Ovary (tissue), 3 donors: ENCODE data around the gene TEP1.

ENCODE experiments used
- EP300 ChIP-seq: sonication (generic); formaldehyde crosslinking; IDR thresholded peaks from one replicate; pipeline ENCODE4 v1.6.1; 2017; ENCODE audit warnings: antibody characterized with exemption
- POLR2A ChIP-seq: fragments of 450-650 bp; IDR thresholded peaks from one replicate; pipeline ENCODE4 v1.6.1; 2017; ENCODE audit warnings: antibody characterized with exemption, mild to moderate bottlenecking, moderate library complexity
- TF ChIP-seq, protein P1 (sequence below), 3 donors: fragments of 450-650 bp in 2 of 3; fragments of 200-600 bp in 1 of 3; IDR thresholded peaks; one replicate each; pipeline versions ENCODE4 v1.5.1 to v1.8.0; 2016 to 2022; ENCODE audit warnings: antibody characterized with exemption in 3 of 3, mild to moderate bottlenecking in 1 of 3
- donor health status: DM: no; HTN: no; CAD: no.

DNA sequence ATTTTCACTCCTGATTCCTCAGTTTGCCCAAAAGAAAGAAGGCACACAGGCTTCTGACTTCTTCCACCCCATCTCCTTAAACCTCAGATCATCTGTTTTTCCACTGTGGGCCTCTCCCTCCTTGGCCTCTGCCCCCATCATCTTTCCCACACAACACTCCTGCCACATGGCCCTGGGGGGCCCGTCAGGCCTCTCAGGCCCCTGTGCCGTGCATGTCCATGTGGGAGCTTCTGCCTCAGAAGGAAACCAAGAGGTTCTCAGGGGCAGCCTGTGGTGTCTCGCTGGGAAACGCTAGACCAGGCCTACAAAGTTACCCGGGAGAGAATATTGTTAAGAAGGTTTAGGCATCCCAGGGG is 14.7 kb upstream of the TEP1 start:
- TF ChIP-seq, protein P1, sequence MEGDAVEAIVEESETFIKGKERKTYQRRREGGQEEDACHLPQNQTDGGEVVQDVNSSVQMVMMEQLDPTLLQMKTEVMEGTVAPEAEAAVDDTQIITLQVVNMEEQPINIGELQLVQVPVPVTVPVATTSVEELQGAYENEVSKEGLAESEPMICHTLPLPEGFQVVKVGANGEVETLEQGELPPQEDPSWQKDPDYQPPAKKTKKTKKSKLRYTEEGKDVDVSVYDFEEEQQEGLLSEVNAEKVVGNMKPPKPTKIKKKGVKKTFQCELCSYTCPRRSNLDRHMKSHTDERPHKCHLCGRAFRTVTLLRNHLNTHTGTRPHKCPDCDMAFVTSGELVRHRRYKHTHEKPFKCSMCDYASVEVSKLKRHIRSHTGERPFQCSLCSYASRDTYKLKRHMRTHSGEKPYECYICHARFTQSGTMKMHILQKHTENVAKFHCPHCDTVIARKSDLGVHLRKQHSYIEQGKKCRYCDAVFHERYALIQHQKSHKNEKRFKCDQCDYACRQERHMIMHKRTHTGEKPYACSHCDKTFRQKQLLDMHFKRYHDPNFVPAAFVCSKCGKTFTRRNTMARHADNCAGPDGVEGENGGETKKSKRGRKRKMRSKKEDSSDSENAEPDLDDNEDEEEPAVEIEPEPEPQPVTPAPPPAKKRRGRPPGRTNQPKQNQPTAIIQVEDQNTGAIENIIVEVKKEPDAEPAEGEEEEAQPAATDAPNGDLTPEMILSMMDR (IDR thresholded peaks at IDR 0.05), result no peak
- TF ChIP-seq POLR2A (no peak), EP300 (no peak)
